GM23248 (cell line): ENCODE results near the gene VNN1. TPM values are rescaled to one million over a fixed set of nuclear protein-coding genes. Genes with fewer than 3 reads are reported as not detected.

ENCODE experiments used
- DNase-seq: peaks from one replicate; pipeline ENCODE4 v3.0.0-alpha.2; 2015
- H2AFZ ChIP-seq: fragments of 200-600 bp; sonication (generic); 2 replicates; pipeline ENCODE4 v1.6.1; 2016; ENCODE audit warnings: antibody characterized with exemption
- H3F3A ChIP-seq: fragments of 200-600 bp; sonication (generic); 2 replicates; pipeline ENCODE4 v1.6.1; 2016; ENCODE audit warnings: mild to moderate bottlenecking, antibody characterized with exemption, mixed run types; ENCODE audit not compliant: insufficient read depth
- H3K27ac ChIP-seq: fragments of 200-600 bp; sonication (generic); 2 replicates; pipeline ENCODE4 v1.5.1; 2016; ENCODE audit warnings: mild to moderate bottlenecking
- H3K27me3 ChIP-seq: fragments of 200-600 bp; sonication (generic); replicated peaks from 2 replicates; pipeline ENCODE4 v1.6.1; 2016; ENCODE audit warnings: mild to moderate bottlenecking; ENCODE audit not compliant: insufficient read depth
- H3K36me3 ChIP-seq: fragments of 200-600 bp; sonication (generic); 2 replicates; pipeline ENCODE4 v1.6.1; 2016; ENCODE audit warnings: low read depth, mild to moderate bottlenecking
- H3K4me1 ChIP-seq: fragments of 200-600 bp; sonication (generic); 2 replicates; pipeline ENCODE4 v1.6.1; 2016; ENCODE audit warnings: mild to moderate bottlenecking; ENCODE audit not compliant: insufficient read depth
- H3K4me2 ChIP-seq: fragments of 200-600 bp; sonication (generic); one replicate; pipeline ENCODE4 v1.6.1; 2016; ENCODE audit warnings: mild to moderate bottlenecking; ENCODE audit not compliant: unreplicated experiment
- H3K4me3 ChIP-seq: fragments of 200-600 bp; sonication (generic); 2 replicates; pipeline ENCODE4 v1.5.1; 2016; ENCODE audit warnings: mild to moderate bottlenecking
- H3K79me2 ChIP-seq: fragments of 200-600 bp; sonication (generic); 2 replicates; pipeline ENCODE4 v1.6.1; 2016; ENCODE audit warnings: mild to moderate bottlenecking; ENCODE audit not compliant: insufficient read depth
- H3K9ac ChIP-seq: fragments of 200-600 bp; sonication (generic); 2 replicates; pipeline ENCODE4 v1.6.1; 2016; ENCODE audit warnings: mild to moderate bottlenecking
- H3K9me2 ChIP-seq: fragments of 200-600 bp; sonication (generic); 2 replicates; pipeline ENCODE4 v1.6.1; 2016; ENCODE audit warnings: mixed run types, mild to moderate bottlenecking, moderate library complexity; ENCODE audit not compliant: insufficient read depth
- H3K9me3 ChIP-seq: fragments of 200-600 bp; sonication (generic); one replicate; pipeline ENCODE4 v1.6.1; 2017; ENCODE audit warnings: low read depth
- H4K20me1 ChIP-seq: fragments of 200-600 bp; sonication (generic); 2 replicates; pipeline ENCODE4 v1.6.0; 2016; ENCODE audit not compliant: insufficient read depth
- EZH2 ChIP-seq: fragments of 200-600 bp; sonication (generic); IDR thresholded peaks from 2 replicates; pipeline ENCODE4 v1.6.1; 2018; ENCODE audit warnings: antibody characterized with exemption, mild to moderate bottlenecking; ENCODE audit not compliant: insufficient read depth, poor library complexity, severe bottlenecking
- EZH2phosphoT487 ChIP-seq: fragments of 200-600 bp; sonication (generic); IDR thresholded peaks from 2 replicates; pipeline ENCODE4 v1.6.1; 2018; ENCODE audit warnings: antibody characterized with exemption, moderate library complexity, mild to moderate bottlenecking, low read depth; ENCODE audit not compliant: insufficient read depth
- WGBS, 2 experiments: methylation state at CpG; one replicate each; pipeline ENCODE4 v1.1.6; 2015 to 2017; ENCODE audit warnings: low lambda C conversion rate in 2 of 2, low coverage in 1 of 2; ENCODE audit errors: missing lambda C conversion rate in 2 of 2; 5-methylcytosine and 5-hydroxymethylcytosine counted together
- in situ Hi-C: fragments of 300-500 bp; cut with MboI; formaldehyde crosslinking; loops from 2 replicates; pipeline ENCODE4 v1.15.0; 2020
- polyA plus RNA-seq: library from polyadenylated mRNA; unstranded; fragments of >200 nt; fragmentation: Nextera tagmentation; extraction: Ambion mirVana; gene quantifications from 2 replicates; pipeline ENCODE4 v1.2.1, GENCODE V29; 2016
- total RNA-seq: library from RNA; depleted of rRNA; stranded (reverse); fragments of >200 nt; shearing (Covaris generic); gene quantifications from 2 replicates; pipeline ENCODE4 v1.2.3, GENCODE V29; 2014

Gene VNN1
- total and polyA plus RNA-seq, 2 experiments from 2014 or later = 0.61 to 0.86 TPM

GRCh38 chr6:132730560-132730959, 16.7 kb upstream of the VNN1 start:
- peak; percentile 85 for DNase-seq
- Histone ChIP-seq H3K4me1 (peaks cover 16% of the 10 kb centered on the region), H3K27ac (peak overlapping the region; percentile 55), H3K9me3 (no peaks in the 10 kb centered on the region), H3F3A (peaks cover 11% of the 10 kb centered on the region), H3K27me3 (no peaks in the 10 kb centered on the region), H3K36me3 (no peaks in the 10 kb centered on the region), H4K20me1 (no peaks in the 10 kb centered on the region), H3K79me2 (no peaks in the 10 kb centered on the region), H3K9me2 (no peaks in the 10 kb centered on the region), H2AFZ (0 out of 2 replicates have a peak overlapping the region, but pooled peaks have one; percentile 6), H3K4me2 (no peak overlapping the region), H3K4me3 (no peak overlapping the region), H3K9ac (no peak overlapping the region)
- in situ Hi-C loops = no loop called here
- TF ChIP-seq EZH2phosphoT487 = no peak
- TF ChIP-seq EZH2 = no peak
- WGBS, 2 experiments = 49 to 56% methylated on average over 3 of the region's 3 CpGs

GRCh38 chr6:132728616-132729015, 14.8 kb upstream of the VNN1 start:
- Histone ChIP-seq H3K4me1 (peaks cover 16% of the 10 kb centered on the region), H3K4me3 (no peak overlapping the region), H3K4me2 (no peak overlapping the region), H4K20me1 (no peaks in the 10 kb centered on the region), H3K27ac (no peak overlapping the region), H3K9me3 (no peaks in the 10 kb centered on the region), H3F3A (peaks cover 11% of the 10 kb centered on the region), H3K9ac (no peak overlapping the region), H2AFZ (no peak overlapping the region), H3K9me2 (no peaks in the 10 kb centered on the region), H3K36me3 (no peaks in the 10 kb centered on the region), H3K27me3 (no peaks in the 10 kb centered on the region), H3K79me2 (no peaks in the 10 kb centered on the region)
- in situ Hi-C loops = no loop called here
- TF ChIP-seq EZH2phosphoT487 (no peak), EZH2 (no peak)
- no peak for DNase-seq
- WGBS, 2 experiments = 70 to 72% methylated on average over 4 of the region's 4 CpGs

- Histone ChIP-seq H3K79me2 (no peaks in the 10 kb centered on the region), H3K36me3 (no peaks in the 10 kb centered on the region), H3K4me2 (no peak overlapping the region), H3K9me2 (no peaks in the 10 kb centered on the region), H2AFZ (no peak overlapping the region), H3K4me1 (peaks cover 16% of the 10 kb centered on the region), H3K4me3 (no peak overlapping the region), H3F3A (peaks cover 11% of the 10 kb centered on the region), H4K20me1 (no peaks in the 10 kb centered on the region), H3K9me3 (no peaks in the 10 kb centered on the region), H3K9ac (no peak overlapping the region), H3K27ac (no peak overlapping the region), H3K27me3 (no peaks in the 10 kb centered on the region)
- TF ChIP-seq EZH2phosphoT487 (no peak), EZH2 (no peak)
- in situ Hi-C loops = no loop called here
- no peak for DNase-seq
- 88 to 99% methylated on average over 4 of the region's 4 CpGs for WGBS, 2 experiments
Observed at GRCh38 chr6:132726608-132726975, 12.7 kb upstream of the VNN1 start.

GRCh38 chr6:132725947-132726607, 12.2 kb upstream of the VNN1 start:
- Histone ChIP-seq H2AFZ (no peak overlapping the region), H3K79me2 (no peaks in the 10 kb centered on the region), H3K4me2 (no peak overlapping the region), H3K36me3 (no peaks in the 10 kb centered on the region), H3K9ac (no peak overlapping the region), H3K4me1 (peaks cover 11% of the 10 kb centered on the region), H3K27me3 (no peaks in the 10 kb centered on the region), H3K9me3 (no peaks in the 10 kb centered on the region), H3K9me2 (no peaks in the 10 kb centered on the region), H3K4me3 (no peak overlapping the region), H3F3A (peaks cover 9% of the 10 kb centered on the region), H3K27ac (no peak overlapping the region), H4K20me1 (no peaks in the 10 kb centered on the region)
- in situ Hi-C loops = no loop called here
- TF ChIP-seq EZH2phosphoT487 = no peak
- TF ChIP-seq EZH2 = no peak
- 59% methylated on average over 6 of the region's 6 CpGs for WGBS, 2 experiments
- no peak for DNase-seq

GRCh38 chr6:132725471-132725870, 11.6 kb upstream of the VNN1 start:
- Histone ChIP-seq H2AFZ (no peak overlapping the region), H4K20me1 (no peaks in the 10 kb centered on the region), H3K27me3 (no peaks in the 10 kb centered on the region), H3K9me3 (no peaks in the 10 kb centered on the region), H3K9ac (no peak overlapping the region), H3K27ac (no peak overlapping the region), H3K4me3 (no peak overlapping the region), H3K9me2 (no peaks in the 10 kb centered on the region), H3K36me3 (no peaks in the 10 kb centered on the region), H3K4me2 (no peak overlapping the region), H3F3A (peaks cover 4% of the 10 kb centered on the region; the same call in 1 of the 2 replicates), H3K79me2 (no peaks in the 10 kb centered on the region), H3K4me1 (peaks cover 6% of the 10 kb centered on the region)
- 88 to 90% methylated on average over 6 of the region's 6 CpGs for WGBS, 2 experiments
- TF ChIP-seq EZH2 = no peak
- no peak for TF ChIP-seq EZH2phosphoT487
- in situ Hi-C loops = no loop called here
- no peak for DNase-seq
